Upper lobe of left lung (tissue), 6 donors: ENCODE measurements around the gene WDR38. TPM values are rescaled to one million over a fixed set of nuclear protein-coding genes. Genes with fewer than 3 reads are reported as not detected.

Source experiments
- ATAC-seq, 2 donors: fragments of 200-7000 bp; cut with Tn5 transposase; one replicate each; pipeline ENCODE4 v1.9.1; 2022; ENCODE audit warnings: mild to moderate bottlenecking in 2 of 2, moderate library complexity in 2 of 2; ENCODE audit not compliant: low FRiP score in 2 of 2
- DNase-seq, 2 donors: peaks; one replicate each; pipeline ENCODE4 v3.0.0-alpha.2; 2019 to 2020
- H3K27ac ChIP-seq, 4 donors: fragments of 200-600 bp; sonication (generic); one replicate each; pipeline ENCODE4 v1.5.1; 2016 to 2019
- H3K27me3 ChIP-seq, 4 donors: fragments of 200-600 bp; sonication (generic); one replicate each; pipeline ENCODE4 v1.5.1; 2017 to 2019
- H3K36me3 ChIP-seq, 4 donors: fragments of 200-600 bp; sonication (generic); one replicate each; pipeline ENCODE4 v1.5.1; 2016 to 2019
- H3K4me1 ChIP-seq, 4 donors: fragments of 200-600 bp; sonication (generic); one replicate each; pipeline ENCODE4 v1.5.1; 2018 to 2019
- H3K4me3 ChIP-seq, 4 donors: fragments of 200-600 bp; sonication (generic); one replicate each; pipeline ENCODE4 v1.5.1; 2017 to 2019; ENCODE audit warnings: mild to moderate bottlenecking in 2 of 4, moderate library complexity in 1 of 4
- H3K9me3 ChIP-seq, 4 donors: fragments of 200-600 bp; sonication (generic); one replicate each; pipeline ENCODE4 v1.5.1; 2018 to 2019
- CTCF ChIP-seq, 6 experiments: fragments of 450-650 bp in 4 of 6; fragments of 200-600 bp in 2 of 6; sonication (generic) in 2 of 6; IDR thresholded peaks; one replicate each; pipeline ENCODE4 v1.5.1; 2016 to 2019; ENCODE audit warnings: antibody characterized with exemption in 6 of 6
- EP300 ChIP-seq, 4 donors: sonication (generic); formaldehyde crosslinking; IDR thresholded peaks; one replicate each; pipeline ENCODE4 v1.5.1; 2017; ENCODE audit warnings: antibody characterized with exemption in 4 of 4, control low read depth in 2 of 4
- POLR2A ChIP-seq, 4 donors: fragments of 450-650 bp; IDR thresholded peaks; one replicate each; pipeline ENCODE4 v1.5.1; 2016 to 2017; ENCODE audit warnings: antibody characterized with exemption in 4 of 4, mild to moderate bottlenecking in 2 of 4
- POLR2AphosphoS5 ChIP-seq, 2 donors: sonication (generic); formaldehyde crosslinking; IDR thresholded peaks; one replicate each; pipeline ENCODE4 v1.5.1; 2017; ENCODE audit warnings: antibody characterized with exemption in 2 of 2
- WGBS, 2 donors: methylation state at CpG; one replicate each; pipeline ENCODE4 v1.1.5; 2017 to 2018; 5-methylcytosine and 5-hydroxymethylcytosine counted together
- total RNA-seq, 6 donors: library from RNA; depleted of rRNA in 4 of 6; stranded (reverse); fragments of >200 nt in 4 of 6; gene quantifications; one replicate each; pipeline versions ENCODE4 v1.1.0 to v1.2.1, GENCODE V29; 2016 to 2021
- donor health status: DM: no; HTN: no; CAD: no; lungs with moderate emphysema.
- donor health status: DM: no; HTN: yes; CAD: no; lungs with severe emphysema.

Gene WDR38
- total RNA-seq, 6 donors from 2014 or later, result 4.1 to 24.1 (median 9.0) TPM; not detected in 1

- DNase-seq (no peak), ATAC-seq (no peak)
- Histone ChIP-seq H3K27ac (no peak overlapping the region), H3K4me1 (no peaks in the 10 kb centered on the region), H3K36me3 (peaks cover 19 to 95% (median 79%) of the 10 kb centered on the region in 4 donors), H3K27me3 (no peaks in the 10 kb centered on the region), H3K4me3 (no peak overlapping the region), H3K9me3 (no peaks in the 10 kb centered on the region)
- TF ChIP-seq POLR2AphosphoS5 (IDR thresholded peaks at IDR 0.05) (no peak), CTCF (IDR thresholded peaks at IDR 0.05) (no peak), EP300 (IDR thresholded peaks at IDR 0.05) (no peak), POLR2A (IDR thresholded peaks at IDR 0.05) (no peak)
- 96 to 98% methylated on average over 7 of the region's 7 CpGs for WGBS, 2 donors
Measured at GRCh38 chr9:124890179-124890578, 36.9 kb downstream of the WDR38 start.

GRCh38 chr9:124894035-124894740 is 40.9 kb downstream of the WDR38 start:
- TF ChIP-seq CTCF (IDR thresholded peaks at IDR 0.05) (no peak), POLR2A (IDR thresholded peaks at IDR 0.05) (no peak), POLR2AphosphoS5 (IDR thresholded peaks at IDR 0.05) (no peak), EP300 (IDR thresholded peaks at IDR 0.05) (no peak)
- ATAC-seq (no peak), DNase-seq (no peak)
- WGBS, 2 donors, result 95% methylated on average over 9 of the region's 9 CpGs
- H3K4me1 ChIP-seq, result no peaks in the 10 kb centered on the region
- H3K36me3 ChIP-seq, result peaks cover 22 to 88% (median 69%) of the 10 kb centered on the region in 4 donors
- no peaks in the 10 kb centered on the region for H3K27me3 ChIP-seq
- H3K27ac ChIP-seq, result no peak overlapping the region
- H3K4me3 ChIP-seq, result no peak overlapping the region
- H3K9me3 ChIP-seq, result no peaks in the 10 kb centered on the region

GRCh38 chr9:124894741-124895170 is 41.5 kb downstream of the WDR38 start:
- no peak for ATAC-seq

DNA sequence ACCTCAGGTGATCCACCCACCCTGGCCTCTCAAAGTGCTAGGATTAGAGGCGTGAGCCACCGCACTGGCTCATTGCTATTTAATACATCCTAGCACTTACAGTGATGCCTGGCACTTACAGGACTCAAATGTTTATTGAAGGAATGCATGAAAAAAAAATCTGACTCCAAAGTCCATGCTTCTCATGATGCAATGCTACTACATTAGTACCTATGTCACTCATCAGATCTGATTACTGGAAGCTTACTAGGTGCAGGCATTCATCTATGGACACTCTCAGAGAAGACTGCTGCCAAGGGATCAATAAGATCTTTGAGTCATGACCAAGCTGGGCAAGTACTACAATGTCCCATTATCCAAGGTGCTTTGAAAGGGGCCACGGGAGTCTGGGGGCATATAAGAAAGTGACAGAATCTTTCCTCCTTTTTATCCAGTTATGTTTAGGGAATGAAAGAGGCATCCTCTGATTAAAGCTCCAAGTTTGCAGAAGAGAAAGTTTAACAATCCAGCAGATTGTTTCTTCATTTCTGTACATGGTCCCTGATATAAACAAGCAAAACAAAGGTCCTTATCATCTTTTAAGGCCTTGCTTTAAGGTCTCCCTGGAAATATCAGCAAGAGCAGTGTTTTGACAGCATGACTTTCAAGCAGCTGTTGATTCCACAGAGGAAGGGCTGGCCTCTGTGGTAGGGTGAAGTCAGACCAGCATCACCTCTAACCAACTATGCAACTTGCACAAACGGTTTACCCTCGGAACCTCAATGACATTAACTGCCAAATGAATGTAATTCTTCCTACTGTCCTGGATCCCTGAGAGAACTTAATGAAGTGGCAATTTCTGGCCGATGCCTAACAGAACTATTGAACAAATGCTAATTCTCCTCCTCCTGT is 44.6 kb downstream of the WDR38 start:
- Histone ChIP-seq H3K27ac (no peak overlapping the region), H3K4me3 (no peak overlapping the region), H3K4me1 (no peaks in the 10 kb centered on the region), H3K27me3 (no peaks in the 10 kb centered on the region), H3K36me3 (peaks cover 15 to 74% (median 51%) of the 10 kb centered on the region in 4 donors), H3K9me3 (no peaks in the 10 kb centered on the region)
- no peak for TF ChIP-seq POLR2AphosphoS5 (IDR thresholded peaks at IDR 0.05)
- no peak for TF ChIP-seq CTCF (IDR thresholded peaks at IDR 0.05)
- no peak for TF ChIP-seq EP300 (IDR thresholded peaks at IDR 0.05)
- no peak for TF ChIP-seq POLR2A (IDR thresholded peaks at IDR 0.05)
- WGBS, 2 donors, result 90 to 93% methylated on average over 6 of the region's 6 CpGs
- ATAC-seq (no peak), DNase-seq (no peak)

More at GRCh38 chr9:124894741-124895170, 41.5 kb downstream of the WDR38 start:
- Histone ChIP-seq H3K4me1 (no peaks in the 10 kb centered on the region), H3K27ac (no peak overlapping the region), H3K36me3 (peaks cover 20 to 88% (median 69%) of the 10 kb centered on the region in 4 donors), H3K27me3 (no peaks in the 10 kb centered on the region), H3K4me3 (no peak overlapping the region), H3K9me3 (no peaks in the 10 kb centered on the region)
- TF ChIP-seq POLR2AphosphoS5 (IDR thresholded peaks at IDR 0.05), result no peak
- peak in 2 of 6 experiments; percentile 8 to 23 for TF ChIP-seq CTCF (IDR thresholded peaks at IDR 0.05)
- DNase-seq, result no peak
